ELF-1 (cell line): ENCODE measurements around the gene PTPRM.
A peak's percentile ranks its signal among the peaks of the same experiment; 100 is the strongest.

Experiments used
- DNase-seq: peaks from one replicate; pipeline ENCODE4 v3.0.0-alpha.2; 2016; ENCODE audit warnings: low read depth, low spot score

PTPRM gene

GRCh38 chr18:8163286-8163959 lies 596.3 kb downstream of the PTPRM start:
- no peak for DNase-seq

- DNase-seq = no peak
Observed at GRCh38 chr18:8165095-8165494, 598.0 kb downstream of the PTPRM start.

- no peak for DNase-seq
Observed at GRCh38 chr18:8167026-8167425, 599.9 kb downstream of the PTPRM start.

GRCh38 chr18:8167673-8168072 lies 600.6 kb downstream of the PTPRM start:
- no peak for DNase-seq

GRCh38 chr18:8169722-8170121 lies 602.6 kb downstream of the PTPRM start:
- DNase-seq = no peak

GRCh38 chr18:8174771-8175170 lies 607.7 kb downstream of the PTPRM start:
- DNase-seq = no peak

- DNase-seq = no peak
Observed at GRCh38 chr18:8175501-8176061, 608.5 kb downstream of the PTPRM start.

- no peak for DNase-seq
Observed at GRCh38 chr18:8176109-8176508, 609.0 kb downstream of the PTPRM start.

- DNase-seq = peak; percentile 12
Observed at GRCh38 chr18:8176554-8176953, 609.4 kb downstream of the PTPRM start.

GRCh38 chr18:8177330-8178016 lies 610.4 kb downstream of the PTPRM start:
- DNase-seq = peak; percentile 18

GRCh38 chr18:8186413-8186812 lies 619.3 kb downstream of the PTPRM start:
- no peak for DNase-seq

GRCh38 chr18:8188184-8188583 lies 621.1 kb downstream of the PTPRM start:
- DNase-seq = no peak

- DNase-seq = no peak
Observed at GRCh38 chr18:8190980-8191379, 623.9 kb downstream of the PTPRM start.

GRCh38 chr18:8194431-8194830 lies 627.3 kb downstream of the PTPRM start:
- DNase-seq = no peak

- DNase-seq = no peak
Observed at GRCh38 chr18:8196238-8196637, 629.1 kb downstream of the PTPRM start.

GRCh38 chr18:8197499-8197898 lies 630.4 kb downstream of the PTPRM start:
- no peak for DNase-seq

GRCh38 chr18:8207996-8208395 lies 640.9 kb downstream of the PTPRM start:
- DNase-seq = no peak

- DNase-seq = peak; percentile 11
Observed at GRCh38 chr18:8208716-8209115, 641.6 kb downstream of the PTPRM start.

GRCh38 chr18:8212896-8213780 lies 646.0 kb downstream of the PTPRM start:
- DNase-seq = no peak

GRCh38 chr18:8215741-8216140 lies 648.6 kb downstream of the PTPRM start:
- DNase-seq = peak; percentile 21

- DNase-seq = peak; percentile 19
Observed at GRCh38 chr18:8217051-8217564, 650.0 kb downstream of the PTPRM start.

GRCh38 chr18:8218197-8218596 lies 651.1 kb downstream of the PTPRM start:
- no peak for DNase-seq
